ENCODE results near the gene KRT24. TPM values are rescaled to one million over a fixed set of nuclear protein-coding genes. Genes with fewer than 3 reads are reported as not detected.

KRT24 gene
- total and polyA plus RNA-seq, 2 donors (not counting 3 experiments of a cell fraction or from before 2014, with no cell fraction given): not detected

DNA sequence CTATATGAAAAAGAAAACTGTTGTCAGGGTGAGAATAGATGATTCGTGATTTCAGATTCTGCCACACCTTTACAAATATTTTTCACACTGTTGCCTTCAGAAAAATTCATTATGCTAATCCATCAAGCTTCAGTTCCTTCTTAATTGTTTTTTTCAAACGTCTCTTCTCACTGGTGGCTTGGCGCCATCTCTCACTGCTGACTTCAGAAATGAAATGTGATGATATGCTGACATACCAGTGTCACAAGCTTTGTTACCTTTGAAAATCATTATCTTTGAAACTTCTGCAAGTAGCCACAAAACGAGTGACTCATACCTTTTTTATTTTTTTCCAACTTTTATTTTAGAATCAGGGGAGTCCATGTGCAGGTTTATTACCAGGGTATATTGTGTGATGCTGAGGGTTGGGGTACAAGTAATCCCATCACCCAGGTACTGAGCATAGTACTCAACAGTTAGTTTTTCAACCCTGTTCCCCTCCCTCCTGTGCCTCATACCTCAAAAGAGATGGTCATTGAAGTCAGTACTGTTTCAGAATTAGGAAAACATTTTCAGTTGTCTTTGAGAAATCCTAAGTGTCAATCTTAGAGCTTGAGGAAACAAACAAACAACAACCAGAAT, 24.5 kb downstream of the KRT24 start:
- DNase-seq (ENCODE audit: low read depth, low spot score) (no peak), FAIRE-seq (peak; percentile 12)
- H3K27me3 ChIP-seq (ENCODE audit: control insufficient read depth in 2 of 2, insufficient read depth in 2 of 2, low read length in 2 of 2): peaks cover 1 to 14% of the 10 kb centered on the region in 2 experiments
- ChIA-PET POLR2A (no interaction called here), CTCF (no interaction called here)
- H3K9me3 ChIP-seq (replicated peaks; ENCODE audit: control insufficient read depth, insufficient read depth, low read length): no peaks in the 10 kb centered on the region
- intact Hi-C loops (cut with micrococcal nuclease) (no loop called here), dilution Hi-C loops (cut with MboI; ENCODE audit: extremely low pct_ligation_motif_present, low sequenced_read_pairs) (no loop called here)
- H3K9ac ChIP-seq (replicated peaks; ENCODE audit: extremely low read depth, insufficient read depth, low read length): no peak overlapping the region
- H3K36me3 ChIP-seq (ENCODE audit: control insufficient read depth in 2 of 2, extremely low read depth in 1 of 2, insufficient read depth in 2 of 2, low read length in 2 of 2): no peaks in the 10 kb centered on the region
- no TSS peak for BruUV-seq (replicated peaks)
- no peak overlapping the region for H3K4me2 ChIP-seq (ENCODE audit: insufficient read depth, low read length)
- no peaks in the 10 kb centered on the region for H4K20me1 ChIP-seq (replicated peaks; ENCODE audit: control insufficient read depth, extremely low read depth, insufficient read depth, low read length)
- TF ChIP-seq EZH2 (IDR thresholded peaks at IDR 0.05; ENCODE audit: borderline replicate concordance, low read depth, low read length, severe bottlenecking) (no peak), POLR2A (IDR thresholded peaks at IDR 0.05; ENCODE audit: low read depth, low read length) (no peak), GATA2 (IDR thresholded peaks at IDR 0.05; ENCODE audit: insufficient read depth, insufficient read length, low read depth, low read length) (no peak), POLR2AphosphoS5 (IDR thresholded peaks at IDR 0.05; ENCODE audit: insufficient read depth, low read depth, low read length) (no peak), JUN (IDR thresholded peaks at IDR 0.05; ENCODE audit: borderline replicate concordance, insufficient read depth, insufficient read length, low read depth) (no peak), FOS (IDR thresholded peaks at IDR 0.05; ENCODE audit: borderline replicate concordance, insufficient read depth, low read length) (no peak), MYC (IDR thresholded peaks at IDR 0.05; ENCODE audit: low read depth, low read length) (no peak)
- TF ChIP-seq, protein P1, sequence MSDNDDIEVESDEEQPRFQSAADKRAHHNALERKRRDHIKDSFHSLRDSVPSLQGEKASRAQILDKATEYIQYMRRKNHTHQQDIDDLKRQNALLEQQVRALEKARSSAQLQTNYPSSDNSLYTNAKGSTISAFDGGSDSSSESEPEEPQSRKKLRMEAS (IDR thresholded peaks at IDR 0.05; ENCODE audit: insufficient read depth, insufficient read length): no peak
- TF ChIP-seq, protein P2, sequence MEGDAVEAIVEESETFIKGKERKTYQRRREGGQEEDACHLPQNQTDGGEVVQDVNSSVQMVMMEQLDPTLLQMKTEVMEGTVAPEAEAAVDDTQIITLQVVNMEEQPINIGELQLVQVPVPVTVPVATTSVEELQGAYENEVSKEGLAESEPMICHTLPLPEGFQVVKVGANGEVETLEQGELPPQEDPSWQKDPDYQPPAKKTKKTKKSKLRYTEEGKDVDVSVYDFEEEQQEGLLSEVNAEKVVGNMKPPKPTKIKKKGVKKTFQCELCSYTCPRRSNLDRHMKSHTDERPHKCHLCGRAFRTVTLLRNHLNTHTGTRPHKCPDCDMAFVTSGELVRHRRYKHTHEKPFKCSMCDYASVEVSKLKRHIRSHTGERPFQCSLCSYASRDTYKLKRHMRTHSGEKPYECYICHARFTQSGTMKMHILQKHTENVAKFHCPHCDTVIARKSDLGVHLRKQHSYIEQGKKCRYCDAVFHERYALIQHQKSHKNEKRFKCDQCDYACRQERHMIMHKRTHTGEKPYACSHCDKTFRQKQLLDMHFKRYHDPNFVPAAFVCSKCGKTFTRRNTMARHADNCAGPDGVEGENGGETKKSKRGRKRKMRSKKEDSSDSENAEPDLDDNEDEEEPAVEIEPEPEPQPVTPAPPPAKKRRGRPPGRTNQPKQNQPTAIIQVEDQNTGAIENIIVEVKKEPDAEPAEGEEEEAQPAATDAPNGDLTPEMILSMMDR (IDR thresholded peaks at IDR 0.05; ENCODE audit: extremely low read depth in 1 of 2, insufficient read depth in 1 of 2, low read depth in 1 of 2, low read length in 2 of 2): no peak
- no peaks in the 10 kb centered on the region for H3K9me1 ChIP-seq (replicated peaks; ENCODE audit: control insufficient read depth, extremely low read depth, insufficient read depth, low read length)
- no peaks in the 10 kb centered on the region for H3K79me2 ChIP-seq (ENCODE audit: control insufficient read depth, insufficient read depth, low read length)
- H2AFZ ChIP-seq (ENCODE audit: low read depth, low read length): no peak overlapping the region
- no peak overlapping the region for H3K27ac ChIP-seq (ENCODE audit: insufficient read depth, low read depth, low read length)
- no peaks in the 10 kb centered on the region for H3K4me1 ChIP-seq (ENCODE audit: control insufficient read depth, extremely low read depth, insufficient read depth, low read length)
- no peak overlapping the region for H3K4me3 ChIP-seq (replicated peaks in 1 of 3; ENCODE audit: insufficient read depth in 1 of 3, low read depth in 1 of 3, low read length in 3 of 3)

Data from endothelial cell of umbilical vein (primary cell).